Measurements from ENCODE around the gene KMO. TPM values are rescaled to one million over a fixed set of nuclear protein-coding genes. Genes with fewer than 3 reads are reported as not detected.

The KMO gene
- total and polyA plus RNA-seq, 2 experiments from 2014 or later, result 0.05 TPM; not detected in 1

- TF ChIP-seq ZNF462 (CRISPR knock-in tag; IDR thresholded peaks at IDR 0.05) (no peak), POLR2AphosphoS5 (IDR thresholded peaks at IDR 0.05; ENCODE audit: low read depth) (no peak), CTCF (conservative IDR thresholded peaks at IDR 0.05; ENCODE audit: low read depth in 2 of 2) (no peak), CREB1 (CRISPR knock-in tag; IDR thresholded peaks at IDR 0.05; ENCODE audit: low read depth) (no peak), ZNF331 (CRISPR knock-in tag; IDR thresholded peaks at IDR 0.05; ENCODE audit: low read depth) (no peak), NANOG (IDR thresholded peaks at IDR 0.05; ENCODE audit: borderline replicate concordance) (no peak), JUNB (IDR thresholded peaks at IDR 0.05; ENCODE audit: unreplicated experiment) (no peak)
Observed at GRCh38 chr1:241555526-241555925, 23.3 kb downstream of the KMO start (continued).

GRCh38 chr1:241557031-241557430 lies 24.9 kb downstream of the KMO start:
- H4K20me1 ChIP-seq (replicated peaks; ENCODE audit: insufficient read depth), result no peaks in the 10 kb centered on the region
- TF ChIP-seq JUNB (IDR thresholded peaks at IDR 0.05; ENCODE audit: unreplicated experiment) (no peak), ZNF462 (CRISPR knock-in tag; IDR thresholded peaks at IDR 0.05) (no peak), POLR2AphosphoS5 (IDR thresholded peaks at IDR 0.05; ENCODE audit: low read depth) (no peak)
- no peak overlapping the region for H3K4me3 ChIP-seq
- H3K4me2 ChIP-seq, result no peak overlapping the region
- no peak for DNase-seq (ENCODE audit: low spot score)
- H3K4me3 Mint-ChIP-seq, result no peak overlapping the region
- no peaks in the 10 kb centered on the region; the same call in 2 of the 3 replicates for H3K4me1 Mint-ChIP-seq
- H2AFZ ChIP-seq, result no peak overlapping the region
- no peaks in the 10 kb centered on the region for H3K36me3 ChIP-seq (ENCODE audit: insufficient read depth)
- no peaks in the 10 kb centered on the region for H3K27me3 ChIP-seq (ENCODE audit: insufficient read depth)
- H3K4me1 ChIP-seq (ENCODE audit: insufficient read depth), result no peaks in the 10 kb centered on the region
- no peak for ATAC-seq
- H3K9me3 Mint-ChIP-seq, result no peaks in the 10 kb centered on the region
- H3K79me2 ChIP-seq (replicated peaks; ENCODE audit: insufficient read depth), result no peaks in the 10 kb centered on the region
- H3F3A ChIP-seq (replicated peaks; ENCODE audit: low read depth), result no peaks in the 10 kb centered on the region
- peak overlapping the region; percentile 40; the same call in 1 of the 2 replicates for H3K27ac Mint-ChIP-seq
- H3K36me3 Mint-ChIP-seq (ENCODE audit: low read depth), result no peaks in the 10 kb centered on the region
- H3K27ac ChIP-seq (ENCODE audit: low read depth), result no peak overlapping the region
- H3K27me3 Mint-ChIP-seq (ENCODE audit: insufficient read depth, low read depth, poor library complexity), result peaks cover 2% of the 10 kb centered on the region
- H3K9me2 ChIP-seq (ENCODE audit: insufficient read depth), result no peaks in the 10 kb centered on the region

Measured in GM23338 (cell line).